Measurements from ENCODE around the gene IFITM10.
A peak's percentile ranks its signal among the peaks of the same experiment; 100 is the strongest.

Gene IFITM10

DNA sequence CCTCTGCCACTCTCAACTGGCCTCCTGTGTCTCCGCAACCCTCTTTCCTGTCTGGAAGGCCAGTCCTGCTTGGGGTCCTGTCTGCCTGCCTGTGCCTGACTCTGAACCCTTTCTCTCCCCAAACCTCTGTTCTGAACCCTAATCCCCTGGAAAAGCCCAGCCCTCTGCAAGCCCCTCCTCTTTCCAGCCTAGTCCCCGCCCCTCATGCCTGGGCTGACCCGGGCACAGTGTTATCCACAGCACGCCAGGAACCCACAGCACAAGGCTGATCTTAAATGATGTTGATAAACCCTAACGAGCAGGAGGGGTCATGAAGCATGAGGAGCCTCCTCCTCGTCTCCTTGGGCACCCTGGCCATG is at the start of gene IFITM10:
Gene IFITM10, minus strand, starts transcription at position 115 of the 359 bp plus-strand sequence. CDS start 153 bp downstream, outside the sequence.
- peaks cover 30% of the 10 kb centered on the region for H3K4me1 Mint-ChIP-seq
- peaks cover 4% of the 10 kb centered on the region for H3K9me3 Mint-ChIP-seq
- no peak within 1 kb of the TSS for H3K27ac Mint-ChIP-seq
- DNase-seq (no peak), ATAC-seq (no peak)
- peaks cover 13% of the 10 kb centered on the region for H3K27me3 Mint-ChIP-seq
- peaks cover 2% of the 10 kb centered on the region for H3K36me3 Mint-ChIP-seq (ENCODE audit: low read depth)
- H3K4me3 Mint-ChIP-seq, result peak within 1 kb of the TSS; percentile 45

DNA sequence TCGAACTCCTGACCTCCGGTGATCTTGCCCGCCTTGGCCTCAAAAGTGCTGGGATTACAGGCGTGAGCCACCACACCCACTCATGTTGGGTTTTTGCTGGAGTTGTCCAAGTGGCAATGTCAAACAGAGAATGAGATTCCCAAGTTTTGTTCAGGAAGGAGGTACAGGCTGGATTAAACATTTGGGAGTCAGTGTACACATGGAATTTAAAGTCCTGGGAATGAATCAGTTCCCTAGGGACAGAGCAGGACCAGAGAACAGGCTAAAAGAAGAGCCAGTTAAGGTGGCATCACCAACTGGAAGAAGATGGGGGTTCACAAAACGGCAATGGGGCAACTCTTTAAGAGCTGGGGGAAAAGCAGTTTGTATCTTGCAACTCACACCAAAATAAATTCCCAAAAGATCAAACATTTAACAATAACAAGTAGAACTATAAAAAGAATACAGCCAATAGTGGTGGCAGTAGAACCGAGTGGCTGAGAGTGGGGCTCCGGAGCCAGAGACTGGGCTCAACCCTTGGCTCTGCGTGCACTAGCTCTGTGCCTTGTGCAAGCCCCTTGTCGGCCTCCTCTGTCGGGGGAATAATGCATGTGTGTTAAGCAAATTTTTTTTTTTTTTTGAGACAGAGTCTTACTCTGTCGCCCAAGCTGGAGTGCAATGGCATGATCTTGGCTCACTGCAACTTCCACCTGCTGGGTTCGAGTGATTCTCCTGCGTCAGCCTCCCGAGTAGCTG is 47.2 kb upstream of the IFITM10 start:
- DNase-seq, result no peak
- ATAC-seq, result no peak
- no peaks in the 10 kb centered on the region for H3K36me3 Mint-ChIP-seq (ENCODE audit: low read depth)
- H3K27me3 Mint-ChIP-seq, result peaks cover 7% of the 10 kb centered on the region
- peaks cover 5% of the 10 kb centered on the region for H3K4me1 Mint-ChIP-seq
- H3K4me3 Mint-ChIP-seq, result no peak overlapping the region
- H3K27ac Mint-ChIP-seq, result no peak overlapping the region
- no peaks in the 10 kb centered on the region for H3K9me3 Mint-ChIP-seq

DNA sequence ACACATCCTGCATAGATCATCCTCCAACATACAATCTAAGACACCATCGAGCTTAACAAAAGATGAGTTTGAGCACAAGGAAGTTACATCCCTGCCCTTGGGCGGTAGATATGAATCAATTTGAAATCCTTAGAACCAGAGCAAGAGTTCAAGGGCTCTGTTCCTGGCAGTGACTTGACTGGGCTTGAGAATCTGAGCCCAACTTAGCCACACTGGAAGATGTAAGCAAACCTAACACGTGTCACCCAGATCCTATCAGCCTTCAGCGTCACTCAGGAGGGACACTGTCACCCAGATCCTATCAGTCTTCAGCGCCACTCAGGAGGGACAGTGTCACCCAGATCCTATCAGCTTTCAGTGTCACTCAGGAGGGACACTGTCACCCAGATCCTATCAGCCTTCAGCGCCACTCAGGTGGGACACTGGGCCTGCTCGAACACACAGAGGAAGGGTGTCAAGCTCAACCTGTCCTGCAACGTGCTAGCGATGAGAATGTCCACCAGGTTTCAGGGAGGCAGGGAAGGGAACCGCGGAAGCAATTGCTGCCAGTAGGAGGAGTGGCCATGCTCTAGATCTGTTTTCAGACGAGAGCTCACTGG is 46.1 kb upstream of the IFITM10 start:
- no peak for DNase-seq
- Mint-ChIP-seq H3K4me1 (peaks cover 7% of the 10 kb centered on the region), H3K4me3 (no peak overlapping the region), H3K9me3 (no peaks in the 10 kb centered on the region), H3K27ac (no peak overlapping the region), H3K36me3 (ENCODE audit: low read depth) (no peaks in the 10 kb centered on the region), H3K27me3 (peaks cover 7% of the 10 kb centered on the region)
- no peak for ATAC-seq

DNA sequence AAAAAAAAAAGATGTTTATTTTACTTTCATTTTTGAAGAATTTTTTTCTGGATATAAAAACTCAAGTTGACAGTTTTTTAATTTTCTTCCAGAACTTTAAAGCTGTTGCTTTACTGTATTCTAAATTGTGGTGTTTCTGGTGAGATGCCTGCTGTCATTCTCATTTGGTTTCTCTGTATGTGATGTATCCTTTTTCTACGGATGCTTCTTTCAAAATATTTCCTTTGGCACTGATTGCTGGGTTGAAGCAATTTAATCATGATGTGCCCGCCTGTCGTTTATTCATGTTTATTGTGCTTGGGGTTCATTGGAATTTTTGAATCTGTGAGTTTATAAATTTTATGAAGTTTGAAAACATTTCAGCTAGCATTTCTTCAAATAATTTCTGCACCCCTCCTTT is 42.7 kb upstream of the IFITM10 start:
- ATAC-seq (no peak), DNase-seq (no peak)
- H3K27ac Mint-ChIP-seq, result no peak overlapping the region
- H3K4me3 Mint-ChIP-seq, result no peak overlapping the region
- H3K9me3 Mint-ChIP-seq, result no peaks in the 10 kb centered on the region
- H3K4me1 Mint-ChIP-seq, result peaks cover 7% of the 10 kb centered on the region
- H3K36me3 Mint-ChIP-seq (ENCODE audit: low read depth), result no peaks in the 10 kb centered on the region
- H3K27me3 Mint-ChIP-seq, result peaks cover 9% of the 10 kb centered on the region

DNA sequence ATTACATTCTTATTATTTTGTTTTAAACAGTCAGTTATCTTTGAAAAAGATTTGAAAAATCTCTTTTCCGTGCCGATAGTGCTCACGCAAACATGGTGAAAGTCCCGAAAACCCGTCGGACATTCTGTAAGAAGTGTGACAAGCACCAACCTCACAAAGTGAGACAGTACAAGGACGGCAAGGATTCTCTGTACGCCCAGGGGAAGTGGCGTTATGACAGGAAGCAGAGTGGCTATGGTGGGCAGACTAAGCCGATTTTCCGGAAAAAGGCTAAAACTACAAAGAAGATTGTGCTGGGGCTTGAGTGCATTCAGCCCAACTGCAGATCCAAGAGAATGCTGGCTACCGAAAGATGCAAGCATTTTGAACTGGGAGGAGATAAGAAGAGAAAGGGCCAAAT is 42.1 kb upstream of the IFITM10 start:
- ATAC-seq (no peak), DNase-seq (no peak)
- H3K9me3 Mint-ChIP-seq, result no peaks in the 10 kb centered on the region
- H3K27me3 Mint-ChIP-seq, result peaks cover 6% of the 10 kb centered on the region
- peak overlapping the region; percentile 67 for H3K4me3 Mint-ChIP-seq
- H3K27ac Mint-ChIP-seq, result peak overlapping the region; percentile 69
- no peaks in the 10 kb centered on the region for H3K36me3 Mint-ChIP-seq (ENCODE audit: low read depth)
- peaks cover 7% of the 10 kb centered on the region for H3K4me1 Mint-ChIP-seq

DNA sequence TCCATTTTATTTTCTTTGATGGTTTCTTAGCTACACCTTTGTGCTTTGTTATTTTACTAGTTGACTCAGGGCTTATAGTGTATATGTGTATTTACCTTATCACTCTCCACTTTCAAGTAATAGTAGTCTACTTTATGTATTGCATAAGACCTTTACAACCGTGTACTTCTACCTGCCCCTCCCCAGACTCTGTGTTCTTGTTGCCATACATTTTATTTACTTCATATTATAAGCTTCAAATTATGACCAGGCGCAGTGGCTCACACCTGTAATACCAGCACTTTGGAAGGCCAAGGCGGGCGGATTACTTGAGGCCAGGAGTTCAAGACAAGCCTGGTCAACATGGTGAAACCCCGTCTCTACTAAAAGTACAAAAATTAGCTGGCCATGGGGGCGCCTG is 41.5 kb upstream of the IFITM10 start:
- Mint-ChIP-seq H3K27ac (no peak overlapping the region), H3K4me1 (peaks cover 7% of the 10 kb centered on the region), H3K36me3 (ENCODE audit: low read depth) (no peaks in the 10 kb centered on the region), H3K9me3 (no peaks in the 10 kb centered on the region), H3K27me3 (peaks cover 6% of the 10 kb centered on the region), H3K4me3 (no peak overlapping the region)
- ATAC-seq (no peak), DNase-seq (no peak)

DNA sequence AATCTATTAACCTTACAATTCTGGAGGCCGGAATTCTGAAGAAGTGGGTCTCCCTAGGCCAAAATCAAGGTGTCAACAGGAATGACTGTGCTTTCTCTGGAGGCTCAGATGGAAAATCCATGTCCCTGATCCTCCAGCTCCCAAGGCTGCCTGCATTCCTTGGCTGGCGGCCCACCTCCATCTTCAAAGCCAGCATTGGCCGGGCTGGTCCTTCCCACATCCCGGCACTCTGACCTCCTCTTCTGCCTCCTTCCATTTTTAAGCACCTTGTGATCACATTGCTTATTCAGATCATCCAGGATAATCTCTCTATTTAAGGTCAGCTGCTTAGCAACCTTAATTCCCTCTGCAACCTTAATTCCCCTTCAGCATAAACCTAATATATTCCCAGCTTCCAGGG is 36.1 kb upstream of the IFITM10 start:
- Mint-ChIP-seq H3K9me3 (no peaks in the 10 kb centered on the region), H3K27ac (no peak overlapping the region), H3K4me3 (no peak overlapping the region), H3K4me1 (no peaks in the 10 kb centered on the region), H3K36me3 (ENCODE audit: low read depth) (no peaks in the 10 kb centered on the region), H3K27me3 (peaks cover 2% of the 10 kb centered on the region)
- ATAC-seq (no peak), DNase-seq (no peak)

DNA sequence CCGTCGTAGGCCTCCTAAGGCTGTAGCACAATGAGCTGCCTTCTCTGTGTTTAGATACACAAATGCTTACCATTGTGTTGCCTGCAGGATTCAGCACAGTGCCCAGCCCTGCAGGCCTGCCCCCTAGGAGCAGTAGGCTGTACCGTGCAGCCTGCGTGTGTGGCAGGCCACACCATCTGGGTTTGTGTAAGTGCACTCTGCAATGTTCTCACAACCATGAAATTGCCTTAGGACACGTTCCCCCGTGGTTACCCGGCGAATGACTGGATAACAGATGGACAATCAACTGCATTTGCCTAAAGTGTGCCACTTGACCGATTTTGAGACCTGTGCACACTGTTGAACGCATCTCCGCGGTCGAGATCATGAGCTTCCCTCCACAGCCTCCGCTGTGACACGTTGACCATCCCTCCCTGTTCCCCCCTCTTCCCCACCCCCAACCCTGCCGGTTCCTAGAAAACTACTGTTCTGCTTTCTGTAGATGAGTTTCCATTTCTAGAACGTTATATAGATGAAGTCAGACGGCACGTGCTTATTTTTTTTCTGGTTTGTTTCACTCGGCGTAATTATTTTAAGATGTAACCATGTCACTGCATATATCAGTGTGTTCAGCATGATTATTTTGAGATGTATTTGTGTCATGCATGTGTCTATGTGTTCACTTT is 35.5 kb upstream of the IFITM10 start:
- ATAC-seq (no peak), DNase-seq (no peak)
- no peak overlapping the region for H3K4me3 Mint-ChIP-seq
- H3K4me1 Mint-ChIP-seq, result no peaks in the 10 kb centered on the region
- no peaks in the 10 kb centered on the region for H3K9me3 Mint-ChIP-seq
- no peaks in the 10 kb centered on the region for H3K36me3 Mint-ChIP-seq (ENCODE audit: low read depth)
- H3K27ac Mint-ChIP-seq, result no peak overlapping the region
- no peaks in the 10 kb centered on the region for H3K27me3 Mint-ChIP-seq

DNA sequence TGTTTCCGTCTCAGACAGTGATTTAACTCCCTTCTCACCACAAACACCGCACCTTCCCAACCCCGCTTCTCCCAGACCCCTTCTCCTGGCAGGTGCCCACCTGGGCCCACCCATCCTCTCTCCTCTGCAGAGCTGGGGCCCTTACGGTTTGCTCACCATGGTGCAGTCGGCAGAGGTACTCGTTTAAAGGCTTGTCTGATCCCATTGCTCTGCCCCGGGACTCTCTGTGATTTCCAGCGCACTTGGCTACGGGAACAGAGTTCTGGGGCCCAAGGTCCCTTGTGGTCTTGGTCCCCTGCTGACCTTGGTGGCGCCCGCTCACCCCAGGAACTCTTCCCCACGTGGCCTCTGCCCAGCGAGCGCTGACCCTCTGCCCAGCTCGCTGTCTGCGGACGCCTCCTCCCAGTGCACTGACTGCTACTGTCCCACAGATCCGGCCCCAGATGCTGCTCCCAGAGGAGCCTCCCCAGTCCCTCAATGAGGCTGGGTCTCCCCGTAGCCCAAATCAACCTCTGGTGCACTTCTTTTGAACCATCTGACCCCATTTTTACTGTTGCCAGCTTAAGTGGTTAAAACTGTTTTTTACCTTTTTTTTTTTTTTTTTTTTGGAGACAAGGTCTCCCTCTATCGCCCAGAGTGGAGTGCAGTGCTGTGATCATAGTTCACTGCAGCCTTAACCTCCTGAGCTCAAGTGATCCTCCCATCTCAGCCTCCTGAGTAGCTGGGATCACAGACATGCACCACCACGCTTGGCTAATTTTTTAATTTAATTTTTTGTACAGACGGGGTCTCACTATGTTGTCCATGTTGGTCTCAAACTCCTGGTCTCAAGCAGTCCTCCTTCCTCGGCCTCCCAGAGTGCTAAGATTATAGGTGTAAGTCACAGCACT is 34.6 kb upstream of the IFITM10 start:
- no peak for DNase-seq
- Mint-ChIP-seq H3K36me3 (ENCODE audit: low read depth) (no peaks in the 10 kb centered on the region), H3K27ac (no peak overlapping the region), H3K4me3 (no peak overlapping the region), H3K4me1 (no peaks in the 10 kb centered on the region), H3K9me3 (no peaks in the 10 kb centered on the region), H3K27me3 (no peaks in the 10 kb centered on the region)
- ATAC-seq, result no peak

DNA sequence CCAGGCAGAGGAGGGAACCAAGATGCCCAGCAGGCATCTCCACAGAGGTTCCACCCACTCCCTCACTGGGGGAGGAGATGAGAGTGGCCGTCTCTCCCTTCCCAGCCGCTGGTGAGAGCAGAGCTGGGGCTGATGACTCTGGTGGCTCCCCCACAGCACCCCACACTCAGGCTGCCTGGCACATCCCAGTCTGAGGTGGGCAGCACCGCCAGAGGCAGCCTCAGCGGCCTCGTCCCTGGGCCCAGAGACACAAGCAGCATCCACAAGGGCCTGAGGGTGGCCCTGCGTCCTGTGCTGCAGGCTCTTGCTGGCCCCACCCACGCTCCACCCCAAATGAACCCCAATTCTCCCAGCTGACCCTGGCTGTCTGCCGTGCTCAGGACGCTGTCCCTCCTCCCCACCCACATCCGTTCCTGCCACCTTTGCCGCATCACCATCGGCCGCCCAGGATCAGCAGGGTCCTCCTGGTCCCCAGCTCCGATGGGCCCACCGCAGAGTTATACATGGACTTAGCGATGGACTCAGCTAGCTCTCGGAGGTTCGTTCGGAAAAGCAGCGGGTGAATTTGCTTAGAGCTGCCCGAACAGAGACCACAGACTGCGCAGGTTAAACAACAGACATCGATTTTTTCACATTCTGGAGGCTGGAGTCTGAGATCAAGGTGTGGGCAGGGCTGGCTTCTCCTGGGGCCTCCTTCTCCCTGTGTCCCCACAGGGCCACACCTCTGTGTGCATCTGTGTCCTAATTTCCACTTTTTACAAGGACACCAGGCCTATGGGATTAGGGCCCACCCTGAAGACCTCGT is 33.5 kb upstream of the IFITM10 start:
- Mint-ChIP-seq H3K4me1 (no peaks in the 10 kb centered on the region), H3K9me3 (no peaks in the 10 kb centered on the region), H3K4me3 (no peak overlapping the region), H3K36me3 (ENCODE audit: low read depth) (no peaks in the 10 kb centered on the region), H3K27ac (no peak overlapping the region), H3K27me3 (peaks cover 2% of the 10 kb centered on the region)
- DNase-seq (no peak), ATAC-seq (no peak)

DNA sequence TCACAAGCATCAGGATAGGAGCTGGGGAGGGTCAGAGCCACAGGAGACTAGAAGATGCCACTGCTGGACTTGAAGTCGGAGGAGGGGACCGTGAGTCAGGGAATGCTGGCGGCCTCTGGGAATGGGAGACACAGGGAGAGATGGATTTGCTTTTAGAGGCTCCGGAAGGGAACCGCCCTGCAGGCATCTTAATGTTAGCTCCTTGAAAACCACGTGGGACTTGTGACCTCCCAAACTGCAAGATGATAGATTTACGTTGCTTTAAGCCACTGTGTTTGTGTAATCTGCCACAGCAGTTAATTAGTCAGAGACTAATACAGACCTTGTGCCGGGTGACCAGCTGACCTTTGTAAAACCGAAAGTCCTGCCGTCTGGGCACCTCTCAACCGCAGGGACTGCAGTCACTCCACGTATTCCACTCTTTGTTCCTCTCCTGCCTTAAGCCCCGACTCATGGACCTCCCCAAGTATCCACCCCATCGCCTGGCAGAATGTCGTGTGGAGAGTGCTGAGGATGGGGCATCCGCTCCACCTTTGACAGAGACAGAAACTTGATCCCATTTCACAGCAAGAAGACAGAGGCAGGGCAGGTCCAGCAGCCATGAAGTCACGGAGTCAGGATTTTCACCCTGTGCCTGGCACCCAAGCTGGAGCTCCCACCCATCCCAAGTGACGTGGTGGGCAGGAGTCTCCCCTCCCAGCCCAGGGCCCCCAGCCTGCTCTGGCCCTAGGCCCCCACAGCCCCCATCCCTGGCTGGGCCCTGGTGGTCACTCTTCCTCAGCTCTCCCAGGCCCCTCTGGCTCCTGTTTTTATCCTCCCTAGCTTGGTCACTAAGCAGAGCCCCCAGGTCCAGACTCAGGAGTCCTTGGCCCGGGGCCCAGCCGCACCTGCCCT is 32.7 kb upstream of the IFITM10 start:
- Mint-ChIP-seq H3K36me3 (ENCODE audit: low read depth) (no peaks in the 10 kb centered on the region), H3K4me3 (no peak overlapping the region), H3K27ac (no peak overlapping the region), H3K9me3 (no peaks in the 10 kb centered on the region), H3K4me1 (no peaks in the 10 kb centered on the region), H3K27me3 (peaks cover 2% of the 10 kb centered on the region)
- ATAC-seq (no peak), DNase-seq (no peak)

DNA sequence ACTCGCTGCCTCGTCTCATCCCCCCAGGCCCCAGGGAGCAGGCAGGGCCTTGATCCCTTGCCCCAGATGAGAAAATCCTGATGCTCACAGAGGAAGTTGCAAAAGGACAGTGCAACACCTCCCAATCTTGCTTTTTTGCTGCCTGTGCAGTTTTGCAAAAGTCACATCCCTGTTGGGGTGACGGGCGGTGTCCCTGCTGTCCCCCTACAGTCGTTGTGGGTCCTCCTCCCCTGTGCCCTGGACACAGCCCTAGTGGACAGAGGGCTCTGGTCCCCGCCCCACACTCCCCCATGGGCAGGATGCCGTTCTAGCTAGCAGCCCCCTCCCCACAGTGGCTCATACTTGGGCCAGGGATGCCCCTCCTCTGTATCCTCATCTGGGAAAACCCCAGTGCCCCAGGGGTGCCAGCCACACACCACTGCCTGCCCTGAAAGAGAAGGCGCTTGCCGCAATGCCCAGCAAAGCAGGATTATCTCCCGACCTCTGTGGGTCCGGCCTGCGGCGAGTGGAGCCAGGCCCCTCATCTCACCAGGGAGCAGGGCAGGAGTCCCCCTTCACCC is 31.7 kb upstream of the IFITM10 start:
- no peak for DNase-seq
- H3K27me3 Mint-ChIP-seq, result peaks cover 2% of the 10 kb centered on the region
- no peaks in the 10 kb centered on the region for H3K4me1 Mint-ChIP-seq
- no peak overlapping the region for H3K27ac Mint-ChIP-seq
- no peak overlapping the region for H3K4me3 Mint-ChIP-seq
- no peaks in the 10 kb centered on the region for H3K9me3 Mint-ChIP-seq
- no peaks in the 10 kb centered on the region for H3K36me3 Mint-ChIP-seq (ENCODE audit: low read depth)
- ATAC-seq, result no peak

DNA sequence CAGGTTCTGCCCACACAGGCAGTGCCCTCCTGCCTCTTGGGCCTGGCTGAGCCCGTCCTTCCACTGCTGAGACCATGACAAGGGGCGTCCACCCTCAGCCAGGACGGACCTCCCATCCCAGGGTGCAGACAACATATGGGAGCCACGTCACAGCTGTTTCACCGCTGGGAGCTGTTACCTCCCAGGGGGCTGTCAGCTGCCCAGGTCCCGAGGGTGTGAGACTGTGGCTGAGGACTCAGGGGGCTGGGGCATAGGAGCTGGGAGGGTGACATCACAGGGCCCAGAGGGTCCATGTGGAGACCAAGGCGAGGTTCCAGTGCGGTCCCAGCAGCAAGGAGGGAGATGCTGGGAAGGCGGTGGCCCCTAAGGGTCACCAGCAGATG is 31.2 kb upstream of the IFITM10 start:
- DNase-seq (no peak), ATAC-seq (no peak)
- Mint-ChIP-seq H3K36me3 (ENCODE audit: low read depth) (no peaks in the 10 kb centered on the region), H3K27me3 (peaks cover 2% of the 10 kb centered on the region), H3K9me3 (no peaks in the 10 kb centered on the region), H3K4me3 (no peak overlapping the region), H3K27ac (no peak overlapping the region), H3K4me1 (no peaks in the 10 kb centered on the region)

All from activated naive CD8-positive, alpha-beta T cell treated with anti-CD3 and anti-CD28 coated beads, Interleukin-2, amount 50 U/mL, for 24 hours (primary cell).